GM19193 (cell line): ENCODE data around the gene ZNF532.

Experiments used
- POLR2A ChIP-seq: IDR thresholded peaks from 4 replicates; pipeline ENCODE4 v1.6.1; 2011; ENCODE audit not compliant: insufficient read depth, insufficient read length; ENCODE audit errors: extremely low read depth

ZNF532 gene

DNA sequence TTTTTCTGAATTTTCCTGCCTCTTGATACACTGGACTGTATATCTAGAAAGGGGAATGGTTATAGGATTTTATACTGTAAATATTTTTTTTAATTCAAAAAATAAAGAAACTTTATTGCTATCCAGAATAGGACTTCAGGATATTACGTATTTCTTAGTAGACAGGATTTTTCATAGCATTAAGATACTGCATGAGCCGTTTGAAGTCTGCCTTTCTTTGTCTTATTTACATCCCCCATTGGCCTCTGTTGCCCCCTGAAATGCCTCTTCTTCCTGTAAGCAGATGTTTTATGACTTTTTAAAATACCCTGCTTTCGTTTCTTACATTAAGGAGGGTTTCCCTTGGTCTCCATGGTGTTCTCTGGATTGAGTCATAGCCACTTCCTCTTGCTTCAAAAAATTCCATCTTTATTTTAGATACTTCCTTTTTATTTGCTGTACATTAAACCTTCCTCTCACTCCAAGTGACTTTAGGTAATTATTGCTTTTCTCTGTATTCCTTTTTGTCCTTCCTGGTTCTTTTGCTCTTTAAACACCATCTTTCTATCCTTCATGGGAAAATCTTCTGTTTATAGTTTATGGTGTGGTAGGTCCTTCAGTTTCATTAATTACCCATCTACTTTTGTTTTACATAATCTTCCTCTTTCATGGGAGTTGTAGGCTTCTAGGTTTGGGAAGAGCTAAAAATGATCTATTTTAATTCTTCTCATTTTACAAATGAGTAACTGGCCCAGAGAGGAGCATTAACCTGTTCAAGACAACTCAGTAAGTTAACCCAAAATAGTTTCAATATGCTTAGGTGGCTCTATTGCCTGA, 72.6 kb downstream of the ZNF532 start:
- TF ChIP-seq POLR2A, result no peak

DNA sequence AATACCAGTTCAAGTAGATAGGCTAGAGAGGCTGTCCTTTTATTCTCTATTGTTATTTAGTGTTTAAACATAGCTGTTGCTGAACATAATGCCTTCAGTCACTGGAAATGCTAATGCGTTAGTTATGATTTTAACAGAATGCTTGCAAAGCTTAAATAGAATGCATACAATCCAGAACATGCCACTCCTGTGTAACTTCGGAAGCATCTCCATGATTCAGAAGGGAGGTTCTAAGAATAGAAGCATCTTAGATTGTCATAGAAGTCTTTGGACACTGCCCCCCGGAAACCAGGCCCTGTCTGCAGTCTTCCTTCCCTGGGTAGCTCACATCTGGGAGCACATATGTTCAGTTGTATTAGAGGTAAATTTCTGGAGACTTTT, 73.2 kb downstream of the ZNF532 start:
- no peak for TF ChIP-seq POLR2A

DNA sequence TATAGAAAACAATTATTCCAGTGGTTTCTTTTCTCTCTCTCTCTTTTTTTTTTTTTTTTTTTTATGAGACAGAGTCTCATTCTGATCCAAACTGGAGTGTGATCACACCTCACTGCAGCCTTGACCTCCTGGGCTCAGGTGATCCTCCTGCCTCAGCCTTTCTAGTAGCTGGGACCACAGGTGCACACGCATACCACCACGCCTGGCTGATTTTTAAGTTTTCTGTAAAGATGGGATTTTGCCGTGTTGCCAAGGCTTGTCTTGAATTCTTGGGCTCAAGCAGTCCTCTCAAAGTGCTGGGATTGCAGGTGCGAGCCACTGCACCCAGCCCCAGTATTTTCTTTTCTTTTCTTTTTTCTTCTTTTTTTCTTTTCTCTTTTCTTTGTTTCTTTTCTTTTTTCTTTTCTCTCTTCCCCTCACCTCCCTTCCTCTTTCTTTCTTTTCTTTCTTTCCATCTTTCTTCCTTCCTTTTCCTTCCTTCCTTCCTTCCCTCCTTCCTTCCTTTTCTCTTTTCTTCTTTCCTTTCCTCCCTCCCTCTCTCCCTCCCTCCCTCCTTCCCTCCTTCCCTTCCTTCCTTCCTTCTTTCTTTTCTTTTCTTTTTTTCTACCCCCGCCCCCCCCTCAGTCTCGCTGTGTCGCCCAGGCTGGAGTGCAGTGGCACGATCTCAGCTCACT, 76.9 kb downstream of the ZNF532 start:
- TF ChIP-seq POLR2A, result no peak

- no peak for TF ChIP-seq POLR2A
These were observed 79.2 kb downstream of the ZNF532 start for GRCh38 chr18:58943896-58944295.

DNA sequence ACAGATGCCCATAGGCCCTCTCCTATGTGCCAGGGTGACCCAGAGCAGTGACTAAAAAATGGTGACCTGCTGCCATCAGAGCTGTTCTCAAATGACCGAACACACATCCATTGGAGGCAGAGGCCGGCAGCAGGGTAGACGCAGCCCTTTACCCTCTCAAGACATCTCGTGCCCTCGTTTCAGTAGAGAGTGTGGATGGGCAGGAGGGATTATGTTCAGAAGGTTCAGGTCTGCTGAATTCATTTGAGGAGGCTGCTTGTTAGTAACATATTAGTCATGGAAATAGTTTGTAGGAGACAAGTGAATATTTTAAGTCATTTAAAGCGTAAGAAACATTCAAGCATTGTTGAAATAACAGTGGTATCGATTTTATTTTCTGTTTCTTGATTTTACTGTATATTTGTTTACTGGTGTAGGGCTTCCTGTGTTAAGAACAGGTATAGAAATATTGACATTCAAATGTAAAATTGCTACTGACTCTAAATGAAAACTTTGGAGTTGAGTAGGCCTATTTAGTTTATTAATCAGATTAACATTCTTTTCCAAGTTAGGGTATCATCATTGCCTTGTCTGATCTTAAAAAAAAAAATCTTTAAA, 82.6 kb downstream of the ZNF532 start:
- TF ChIP-seq POLR2A, result no peak

- no peak for TF ChIP-seq POLR2A
These were observed 84.4 kb downstream of the ZNF532 start for GRCh38 chr18:58949031-58949430.

- TF ChIP-seq POLR2A, result no peak
These were observed 87.5 kb downstream of the ZNF532 start for GRCh38 chr18:58951986-58952702.

DNA sequence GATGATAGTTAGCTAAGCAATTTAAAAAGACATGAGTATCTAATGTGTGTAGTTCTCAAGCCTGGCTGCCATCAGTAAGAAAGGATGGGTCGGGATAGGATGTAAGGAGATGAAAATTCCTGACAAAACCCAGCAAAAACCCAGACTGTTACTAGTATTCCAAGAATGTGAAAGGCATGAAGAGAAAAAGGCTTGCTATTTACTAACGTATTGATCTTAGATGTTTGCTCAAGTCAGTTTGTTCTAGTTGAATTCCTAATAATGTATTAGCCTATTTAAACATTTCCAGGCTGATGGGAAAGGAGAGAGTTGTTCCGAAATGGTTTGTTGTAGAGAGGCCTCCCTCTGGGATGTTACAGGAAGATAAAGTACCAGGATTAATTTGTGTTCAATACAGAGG, 88.2 kb downstream of the ZNF532 start:
- no peak for TF ChIP-seq POLR2A

DNA sequence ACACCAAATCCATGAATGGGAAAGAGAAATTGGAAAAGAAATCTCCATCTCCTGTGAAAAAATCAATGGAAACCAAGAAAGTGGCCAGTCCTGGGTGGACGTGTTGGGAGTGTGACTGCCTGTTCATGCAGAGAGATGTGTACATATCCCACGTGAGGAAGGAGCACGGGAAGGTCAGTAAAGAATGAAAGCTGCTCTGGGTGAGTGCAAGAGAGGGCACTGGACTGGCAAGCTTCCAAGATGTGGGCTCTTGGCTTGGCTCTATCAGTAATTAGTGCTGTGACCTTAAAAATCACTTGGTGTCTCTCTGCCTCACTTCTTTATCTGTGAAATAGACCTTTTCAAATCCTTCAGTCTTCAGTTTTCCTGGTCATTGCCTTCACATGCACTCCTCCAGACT, 89.0 kb downstream of the ZNF532 start:
- TF ChIP-seq POLR2A, result no peak

DNA sequence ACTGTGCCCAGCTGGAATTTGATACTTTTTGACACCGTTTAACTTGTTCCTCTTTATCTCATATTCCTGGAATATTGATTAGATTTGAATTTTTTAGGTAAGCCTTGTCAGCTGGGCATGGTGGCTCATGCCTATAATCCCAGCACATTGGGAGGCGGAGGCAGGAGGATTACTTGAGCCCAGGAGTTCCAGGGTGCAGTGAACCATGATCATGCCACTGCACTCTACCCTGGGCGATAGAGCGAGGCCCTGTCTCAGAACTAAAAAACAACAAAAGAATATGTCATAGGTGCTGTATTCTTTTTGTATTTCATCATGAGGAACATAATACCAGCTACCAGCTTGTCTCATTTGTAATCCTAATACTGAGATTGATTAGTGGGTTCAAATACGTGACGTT, 90.3 kb downstream of the ZNF532 start:
- TF ChIP-seq POLR2A, result no peak

DNA sequence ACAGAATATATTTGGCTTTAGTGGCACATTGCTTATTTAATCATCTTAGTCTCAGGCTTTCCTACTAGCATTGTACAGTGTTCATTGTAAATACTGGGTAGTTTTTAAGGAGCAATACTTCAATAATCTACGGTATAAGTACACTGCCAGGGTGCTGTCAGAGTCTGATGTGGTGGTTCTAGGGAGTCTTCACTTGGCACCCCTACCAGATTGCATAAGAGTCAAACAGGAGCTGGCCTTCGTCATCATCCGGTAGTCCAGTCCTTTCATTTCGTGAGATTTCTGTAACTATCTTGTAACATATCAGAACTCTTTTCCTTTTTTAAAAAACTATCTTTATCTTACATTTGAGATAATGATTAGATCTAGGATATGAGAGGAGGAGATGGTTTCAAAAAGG, 91.1 kb downstream of the ZNF532 start:
- TF ChIP-seq POLR2A, result no peak

- no peak for TF ChIP-seq POLR2A
These were observed 94.0 kb downstream of the ZNF532 start for GRCh38 chr18:58958628-58959027.

GRCh38 chr18:58960508-58960907, 95.8 kb downstream of the ZNF532 start:
- TF ChIP-seq POLR2A, result no peak

GRCh38 chr18:58960946-58961722, 96.5 kb downstream of the ZNF532 start:
- TF ChIP-seq POLR2A, result no peak
